ENCODE measurements around the gene RCE1.

RCE1 gene

GRCh38 chr11:66842501-66842895 lies 743 bp upstream of the RCE1 start:
- peak overlapping the region; percentile 97 for H3K27ac ChIP-seq
- H3K27me3 ChIP-seq (replicated peaks), result no peaks in the 10 kb centered on the region
- TF ChIP-seq CTCF (IDR thresholded peaks at IDR 0.05; ENCODE audit: low read depth, low read length, missing control alignments), result no peak
- peak overlapping the region; percentile 99 for H3K4me3 ChIP-seq (ENCODE audit: low read depth, low read length)
- no peak for DNase-seq
- in situ Hi-C loops (cut with HindIII; ENCODE audit: low pct_ligation_motif_present, low sequenced_read_pairs), result no loop called here
- H3K36me3 ChIP-seq (replicated peaks), result peaks cover 19% of the 10 kb centered on the region

GRCh38 chr11:66843776-66844495 lies 695 bp downstream of the RCE1 start:
- in situ Hi-C loops (cut with HindIII; ENCODE audit: low pct_ligation_motif_present, low sequenced_read_pairs), result no loop called here
- DNase-seq, result no peak
- no peaks in the 10 kb centered on the region for H3K27me3 ChIP-seq (replicated peaks)
- H3K27ac ChIP-seq, result peak overlapping the region; percentile 97
- H3K4me3 ChIP-seq (ENCODE audit: low read depth, low read length), result peak overlapping the region; percentile 99
- TF ChIP-seq CTCF (IDR thresholded peaks at IDR 0.05; ENCODE audit: low read depth, low read length, missing control alignments), result no peak
- H3K36me3 ChIP-seq (replicated peaks), result peaks cover 32% of the 10 kb centered on the region

- in situ Hi-C loops (cut with HindIII; ENCODE audit: low pct_ligation_motif_present, low sequenced_read_pairs), result no loop called here
- TF ChIP-seq CTCF (IDR thresholded peaks at IDR 0.05; ENCODE audit: low read depth, low read length, missing control alignments), result no peak
- no peak overlapping the region for H3K27ac ChIP-seq
- DNase-seq, result no peak
- peaks cover 36% of the 10 kb centered on the region for H3K36me3 ChIP-seq (replicated peaks)
- H3K27me3 ChIP-seq (replicated peaks), result no peaks in the 10 kb centered on the region
- peak overlapping the region; percentile 99 for H3K4me3 ChIP-seq (ENCODE audit: low read depth, low read length)
Observed at GRCh38 chr11:66844496-66845142, 1.4 kb downstream of the RCE1 start.

- DNase-seq, result no peak
- TF ChIP-seq CTCF (IDR thresholded peaks at IDR 0.05; ENCODE audit: low read depth, low read length, missing control alignments), result no peak
- Histone ChIP-seq H3K27ac (no peak overlapping the region), H3K4me3 (ENCODE audit: low read depth, low read length) (no peak overlapping the region), H3K36me3 (replicated peaks) (peaks cover 36% of the 10 kb centered on the region), H3K27me3 (replicated peaks) (no peaks in the 10 kb centered on the region)
- in situ Hi-C loops (cut with HindIII; ENCODE audit: low pct_ligation_motif_present, low sequenced_read_pairs), result no loop called here
Observed at GRCh38 chr11:66845143-66845875, 2.1 kb downstream of the RCE1 start.

GRCh38 chr11:66845876-66846212 lies 2.6 kb downstream of the RCE1 start:
- in situ Hi-C loops (cut with HindIII; ENCODE audit: low pct_ligation_motif_present, low sequenced_read_pairs), result no loop called here
- DNase-seq, result no peak
- TF ChIP-seq CTCF (IDR thresholded peaks at IDR 0.05; ENCODE audit: low read depth, low read length, missing control alignments), result no peak
- no peak overlapping the region for H3K4me3 ChIP-seq (ENCODE audit: low read depth, low read length)
- no peak overlapping the region for H3K27ac ChIP-seq
- peaks cover 36% of the 10 kb centered on the region for H3K36me3 ChIP-seq (replicated peaks)
- no peaks in the 10 kb centered on the region for H3K27me3 ChIP-seq (replicated peaks)

Measured in brain microvascular endothelial cell (primary cell).